HL-60 (cell line): Measurements from ENCODE around the gene EYS.

Source experiments
- DNase-seq, 2 experiments: peaks; one replicate each; pipeline ENCODE4 v3.0.0-alpha.2; 2010 to 2020; ENCODE audit warnings: low read depth in 1 of 2, low spot score in 1 of 2
- H3K27ac ChIP-seq: fragments of 250-450 bp; sonication (Bioruptor Pico); replicated peaks from 2 replicates; pipeline ENCODE4 v1.5.1; 2020; ENCODE audit warnings: mild to moderate bottlenecking, moderate library complexity
- H3K27me3 ChIP-seq: fragments of 250-450 bp; sonication (Bioruptor Pico); 2 replicates; pipeline ENCODE4 v1.5.1; 2021; ENCODE audit warnings: mild to moderate bottlenecking, moderate library complexity; ENCODE audit not compliant: insufficient read depth, poor library complexity, severe bottlenecking
- H3K4me3 ChIP-seq: replicated peaks from 2 replicates; pipeline ENCODE4 v1.5.1; 2011; ENCODE audit warnings: mild to moderate bottlenecking, control low read depth, low read length; ENCODE audit not compliant: insufficient read depth
- GABPA ChIP-seq: IDR thresholded peaks from 2 replicates; pipeline ENCODE4 v1.6.1; 2012; ENCODE audit warnings: low read depth
- POLR2AphosphoS5 ChIP-seq: IDR thresholded peaks from 2 replicates; pipeline ENCODE4 v1.6.1; 2012; ENCODE audit warnings: low read depth
- SPI1 ChIP-seq: IDR thresholded peaks from 2 replicates; pipeline ENCODE4 v1.6.1; 2012; ENCODE audit warnings: low read depth, mild to moderate bottlenecking, borderline replicate concordance
- TF ChIP-seq, protein P1 (sequence below): IDR thresholded peaks from one replicate; pipeline ENCODE4 v1.5.1; 2011; ENCODE audit warnings: low read length, control low read depth, inconsistent platforms; ENCODE audit not compliant: insufficient read depth
- TF ChIP-seq, protein P2 (sequence below): IDR thresholded peaks from 2 replicates; pipeline ENCODE4 v1.6.1; 2012; ENCODE audit warnings: low read depth; ENCODE audit not compliant: insufficient replicate concordance

The EYS gene

DNA sequence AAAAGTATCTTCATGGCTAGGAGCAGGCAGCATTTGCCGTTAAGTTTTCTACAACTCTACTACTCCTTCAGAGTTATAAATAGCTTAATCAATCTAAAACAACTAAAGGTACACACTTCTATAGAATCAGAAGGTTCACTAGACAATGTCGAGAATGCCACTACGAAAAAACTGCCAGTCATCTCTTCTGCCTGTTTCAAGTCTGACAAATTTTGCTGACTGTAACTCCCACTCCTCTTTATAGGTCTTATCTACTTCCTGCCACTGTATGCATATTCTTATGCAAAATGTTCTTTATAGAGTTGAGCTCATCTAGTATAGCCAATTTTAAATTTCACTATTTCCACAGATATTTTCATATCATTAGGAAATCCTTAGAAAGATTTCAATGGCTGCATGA lies 160.1 kb downstream of the EYS start:
- no peak for TF ChIP-seq SPI1
- TF ChIP-seq GABPA = no peak
- TF ChIP-seq POLR2AphosphoS5 = no peak
- TF ChIP-seq, protein P1, sequence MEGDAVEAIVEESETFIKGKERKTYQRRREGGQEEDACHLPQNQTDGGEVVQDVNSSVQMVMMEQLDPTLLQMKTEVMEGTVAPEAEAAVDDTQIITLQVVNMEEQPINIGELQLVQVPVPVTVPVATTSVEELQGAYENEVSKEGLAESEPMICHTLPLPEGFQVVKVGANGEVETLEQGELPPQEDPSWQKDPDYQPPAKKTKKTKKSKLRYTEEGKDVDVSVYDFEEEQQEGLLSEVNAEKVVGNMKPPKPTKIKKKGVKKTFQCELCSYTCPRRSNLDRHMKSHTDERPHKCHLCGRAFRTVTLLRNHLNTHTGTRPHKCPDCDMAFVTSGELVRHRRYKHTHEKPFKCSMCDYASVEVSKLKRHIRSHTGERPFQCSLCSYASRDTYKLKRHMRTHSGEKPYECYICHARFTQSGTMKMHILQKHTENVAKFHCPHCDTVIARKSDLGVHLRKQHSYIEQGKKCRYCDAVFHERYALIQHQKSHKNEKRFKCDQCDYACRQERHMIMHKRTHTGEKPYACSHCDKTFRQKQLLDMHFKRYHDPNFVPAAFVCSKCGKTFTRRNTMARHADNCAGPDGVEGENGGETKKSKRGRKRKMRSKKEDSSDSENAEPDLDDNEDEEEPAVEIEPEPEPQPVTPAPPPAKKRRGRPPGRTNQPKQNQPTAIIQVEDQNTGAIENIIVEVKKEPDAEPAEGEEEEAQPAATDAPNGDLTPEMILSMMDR = no peak
- TF ChIP-seq, protein P2, sequence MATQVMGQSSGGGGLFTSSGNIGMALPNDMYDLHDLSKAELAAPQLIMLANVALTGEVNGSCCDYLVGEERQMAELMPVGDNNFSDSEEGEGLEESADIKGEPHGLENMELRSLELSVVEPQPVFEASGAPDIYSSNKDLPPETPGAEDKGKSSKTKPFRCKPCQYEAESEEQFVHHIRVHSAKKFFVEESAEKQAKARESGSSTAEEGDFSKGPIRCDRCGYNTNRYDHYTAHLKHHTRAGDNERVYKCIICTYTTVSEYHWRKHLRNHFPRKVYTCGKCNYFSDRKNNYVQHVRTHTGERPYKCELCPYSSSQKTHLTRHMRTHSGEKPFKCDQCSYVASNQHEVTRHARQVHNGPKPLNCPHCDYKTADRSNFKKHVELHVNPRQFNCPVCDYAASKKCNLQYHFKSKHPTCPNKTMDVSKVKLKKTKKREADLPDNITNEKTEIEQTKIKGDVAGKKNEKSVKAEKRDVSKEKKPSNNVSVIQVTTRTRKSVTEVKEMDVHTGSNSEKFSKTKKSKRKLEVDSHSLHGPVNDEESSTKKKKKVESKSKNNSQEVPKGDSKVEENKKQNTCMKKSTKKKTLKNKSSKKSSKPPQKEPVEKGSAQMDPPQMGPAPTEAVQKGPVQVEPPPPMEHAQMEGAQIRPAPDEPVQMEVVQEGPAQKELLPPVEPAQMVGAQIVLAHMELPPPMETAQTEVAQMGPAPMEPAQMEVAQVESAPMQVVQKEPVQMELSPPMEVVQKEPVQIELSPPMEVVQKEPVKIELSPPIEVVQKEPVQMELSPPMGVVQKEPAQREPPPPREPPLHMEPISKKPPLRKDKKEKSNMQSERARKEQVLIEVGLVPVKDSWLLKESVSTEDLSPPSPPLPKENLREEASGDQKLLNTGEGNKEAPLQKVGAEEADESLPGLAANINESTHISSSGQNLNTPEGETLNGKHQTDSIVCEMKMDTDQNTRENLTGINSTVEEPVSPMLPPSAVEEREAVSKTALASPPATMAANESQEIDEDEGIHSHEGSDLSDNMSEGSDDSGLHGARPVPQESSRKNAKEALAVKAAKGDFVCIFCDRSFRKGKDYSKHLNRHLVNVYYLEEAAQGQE = no peak
- no peak overlapping the region for H3K4me3 ChIP-seq
- no peak overlapping the region for H3K27ac ChIP-seq
- no peak for DNase-seq
- no peaks in the 10 kb centered on the region for H3K27me3 ChIP-seq

DNA sequence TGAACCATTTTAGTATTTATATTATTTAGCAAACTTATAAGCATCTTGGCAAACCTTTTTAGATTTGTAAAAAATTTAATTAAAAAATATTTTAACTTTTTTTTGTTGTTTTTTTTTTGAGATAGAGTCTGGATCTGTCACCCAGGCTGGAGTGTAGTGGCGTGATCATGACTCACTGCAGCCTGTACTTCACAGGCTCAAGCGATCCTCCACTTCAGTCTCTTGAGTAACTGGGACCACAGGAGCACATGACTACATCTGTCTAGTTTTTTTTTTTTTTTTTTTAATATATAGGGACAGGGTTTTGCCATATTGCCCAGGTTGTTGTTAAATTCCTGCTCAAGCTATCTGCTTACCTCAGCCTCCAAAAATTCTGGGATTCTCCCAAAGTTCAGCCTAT lies 161.1 kb downstream of the EYS start:
- no peak for DNase-seq
- Histone ChIP-seq H3K4me3 (no peak overlapping the region), H3K27me3 (no peaks in the 10 kb centered on the region), H3K27ac (no peak overlapping the region)
- TF ChIP-seq, protein P1 = no peak
- TF ChIP-seq POLR2AphosphoS5 = no peak
- TF ChIP-seq, protein P2 = no peak
- TF ChIP-seq GABPA = no peak
- no peak for TF ChIP-seq SPI1

DNA sequence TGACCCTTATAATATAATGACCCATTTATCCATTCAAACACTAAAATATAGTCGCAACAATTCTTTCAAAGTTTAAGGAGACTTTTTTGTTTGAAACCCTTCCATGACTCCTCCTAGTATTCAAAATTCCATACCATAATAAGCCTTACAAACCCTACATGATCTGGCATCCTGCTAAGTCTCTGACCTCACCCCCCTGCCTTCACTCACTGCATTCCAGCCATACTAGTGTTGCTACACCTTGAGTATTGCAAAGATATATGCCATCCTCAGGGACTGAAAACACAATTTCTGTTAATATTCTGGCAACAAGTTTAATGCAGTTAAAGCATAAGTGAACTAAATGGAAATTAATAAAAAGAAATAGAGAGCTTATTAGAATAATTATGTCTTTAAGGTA lies 168.4 kb downstream of the EYS start:
- Histone ChIP-seq H3K4me3 (no peak overlapping the region), H3K27ac (no peak overlapping the region), H3K27me3 (no peaks in the 10 kb centered on the region)
- TF ChIP-seq, protein P1 = no peak
- TF ChIP-seq GABPA = no peak
- no peak for TF ChIP-seq POLR2AphosphoS5
- TF ChIP-seq SPI1 = no peak
- TF ChIP-seq, protein P2 = no peak
- DNase-seq = no peak
